Astrocyte (in vitro differentiated cells and primary cell): ENCODE results near the gene SOX5. TPM values are rescaled to one million over a fixed set of nuclear protein-coding genes. Genes with fewer than 3 reads are reported as not detected.
"Not testable (repeated sequence)": the region's sequence is repeated elsewhere in the genome, so short reads cannot be mapped to it uniquely, and the experiment has no call there.

Source experiments
- DNase-seq: peaks from one replicate; pipeline ENCODE4 v3.0.0-alpha.2; 2010; ENCODE audit warnings: low read depth
- FAIRE-seq: peaks from 2 replicates; lab custom pipeline; 2011; peaks lifted over from hg19 to GRCh38; lab: Jason Lieb, UNC
- H2AFZ ChIP-seq: 2 replicates; pipeline ENCODE4 v1.6.0; 2012; ENCODE audit warnings: low read depth, low read length, inconsistent platforms
- H3K27ac ChIP-seq: 2 replicates; pipeline ENCODE4 v1.5.1; 2011; ENCODE audit warnings: low read depth, low read length, inconsistent platforms
- H3K27me3 ChIP-seq: 2 replicates; pipeline ENCODE4 v1.6.0; 2011; ENCODE audit warnings: low read length, inconsistent platforms; ENCODE audit not compliant: insufficient read depth
- H3K36me3 ChIP-seq: 2 replicates; pipeline ENCODE4 v1.5.1; 2011; ENCODE audit warnings: low read length, inconsistent platforms; ENCODE audit not compliant: insufficient read depth
- H3K4me1 ChIP-seq: 2 replicates; pipeline ENCODE4 v1.5.1; 2011; ENCODE audit warnings: low read length, inconsistent platforms; ENCODE audit not compliant: insufficient read depth
- H3K4me2 ChIP-seq: 2 replicates; pipeline ENCODE4 v1.6.0; 2012; ENCODE audit warnings: low read length, inconsistent platforms
- H3K4me3 ChIP-seq: 2 replicates; pipeline ENCODE4 v1.5.1; 2011; ENCODE audit warnings: low read depth, mild to moderate bottlenecking, low read length, inconsistent platforms; ENCODE audit not compliant: insufficient read depth
- H3K79me2 ChIP-seq: 2 replicates; pipeline ENCODE4 v1.6.0; 2012; ENCODE audit warnings: mild to moderate bottlenecking, low read length, inconsistent platforms; ENCODE audit not compliant: insufficient read depth
- H3K9ac ChIP-seq: 2 replicates; pipeline ENCODE4 v1.6.0; 2012; ENCODE audit warnings: mild to moderate bottlenecking, low read length, inconsistent platforms
- H3K9me3 ChIP-seq: 2 replicates; pipeline ENCODE4 v1.5.1; 2012; ENCODE audit warnings: low read depth, mild to moderate bottlenecking, low read length, inconsistent platforms; ENCODE audit not compliant: insufficient read depth
- H4K20me1 ChIP-seq: 2 replicates; pipeline ENCODE4 v1.6.0; 2012; ENCODE audit warnings: low read length, inconsistent platforms; ENCODE audit not compliant: insufficient read depth
- H3K27ac Mint-ChIP-seq: one replicate; pipeline ENCODE4 v1.8.0; 2021; ENCODE audit warnings: mild to moderate bottlenecking, mixed read lengths; ENCODE audit not compliant: unreplicated experiment
- H3K27me3 Mint-ChIP-seq: one replicate; pipeline ENCODE4 v1.8.0; 2021; ENCODE audit warnings: low read depth, mixed read lengths; ENCODE audit not compliant: unreplicated experiment
- H3K36me3 Mint-ChIP-seq: one replicate; pipeline ENCODE4 v1.8.0; 2021; ENCODE audit warnings: low read depth, mixed read lengths; ENCODE audit not compliant: unreplicated experiment
- H3K4me1 Mint-ChIP-seq: one replicate; pipeline ENCODE4 v1.8.0; 2021; ENCODE audit warnings: low read depth, mixed read lengths; ENCODE audit not compliant: unreplicated experiment
- H3K4me3 Mint-ChIP-seq: one replicate; pipeline ENCODE4 v1.8.0; 2021; ENCODE audit warnings: mild to moderate bottlenecking, moderate library complexity, mixed read lengths; ENCODE audit not compliant: unreplicated experiment
- H3K9me3 Mint-ChIP-seq: one replicate; pipeline ENCODE4 v1.8.0; 2021; ENCODE audit warnings: mild to moderate bottlenecking, mixed read lengths; ENCODE audit not compliant: unreplicated experiment
- CTCF ChIP-seq: IDR thresholded peaks from 2 replicates; pipeline ENCODE4 v1.5.1; 2011; ENCODE audit warnings: low read depth, mild to moderate bottlenecking, inconsistent platforms, low read length, moderate library complexity; ENCODE audit not compliant: insufficient read depth
- EZH2 ChIP-seq: IDR thresholded peaks from 2 replicates; pipeline ENCODE4 v1.6.1; 2012; ENCODE audit warnings: mild to moderate bottlenecking, low read length, inconsistent platforms; ENCODE audit not compliant: insufficient read depth
- total RNA-seq: library from RNA; stranded (reverse); gene quantifications from 2 replicates; pipeline ENCODE4 v1.2.1, GENCODE V29; 2021

SOX5 gene
- total RNA-seq, 1 donor from 2014 or later = 13.7 TPM

DNA sequence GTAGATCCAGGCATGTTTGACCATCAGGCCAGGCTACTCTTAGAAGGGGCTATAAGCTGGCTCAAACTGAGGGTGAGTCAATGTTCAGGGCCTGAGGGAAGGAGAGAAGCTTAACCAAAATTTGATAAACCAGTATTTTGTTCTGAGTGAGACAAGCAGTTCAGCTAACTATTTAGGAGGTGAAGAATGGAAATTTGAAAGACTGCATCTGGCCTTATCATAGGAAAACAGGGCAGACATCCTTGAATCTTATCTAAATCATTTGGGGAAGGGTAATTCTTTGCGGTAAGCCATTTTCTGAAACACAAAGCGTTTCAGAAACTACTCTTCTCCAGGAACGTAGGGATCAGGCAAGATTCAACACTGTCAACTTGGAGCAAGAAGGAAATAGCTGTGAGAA, 447.2 kb downstream of the SOX5 start:
- Histone ChIP-seq H3K4me3 (no peak overlapping the region), H3K4me2 (no peak overlapping the region), H4K20me1 (no peaks in the 10 kb centered on the region), H3K36me3 (no peaks in the 10 kb centered on the region), H3K27me3 (no peaks in the 10 kb centered on the region), H3K79me2 (no peaks in the 10 kb centered on the region), H3K4me1 (no peaks in the 10 kb centered on the region), H3K9me3 (no peaks in the 10 kb centered on the region), H2AFZ (no peak overlapping the region), H3K27ac (no peak overlapping the region), H3K9ac (no peak overlapping the region)
- FAIRE-seq (no peak), DNase-seq (no peak)
- Mint-ChIP-seq H3K4me3 (no peak overlapping the region), H3K4me1 (no peaks in the 10 kb centered on the region), H3K36me3 (no peaks in the 10 kb centered on the region), H3K9me3 (peaks cover 6% of the 10 kb centered on the region), H3K27me3 (peaks cover 2% of the 10 kb centered on the region), H3K27ac (no peak overlapping the region)
- no peak for TF ChIP-seq EZH2
- no peak for TF ChIP-seq CTCF

GRCh38 chr12:23495472-23495871, 454.0 kb downstream of the SOX5 start:
- FAIRE-seq = no peak
- Histone ChIP-seq H3K4me2 (no peak overlapping the region), H3K4me1 (no peaks in the 10 kb centered on the region), H3K27me3 (no peaks in the 10 kb centered on the region), H3K36me3 (no peaks in the 10 kb centered on the region), H3K9me3 (no peaks in the 10 kb centered on the region), H3K9ac (no peak overlapping the region), H3K4me3 (no peak overlapping the region), H2AFZ (no peak overlapping the region), H3K27ac (no peak overlapping the region), H3K79me2 (no peaks in the 10 kb centered on the region), H4K20me1 (no peaks in the 10 kb centered on the region)
- Mint-ChIP-seq H3K36me3 (no peaks in the 10 kb centered on the region), H3K4me3 (no peak overlapping the region), H3K27me3 (no peaks in the 10 kb centered on the region), H3K27ac (no peak overlapping the region), H3K4me1 (no peaks in the 10 kb centered on the region), H3K9me3 (peaks cover 6% of the 10 kb centered on the region)
- DNase-seq = no peak
- TF ChIP-seq EZH2 (no peak), CTCF (no peak)

GRCh38 chr12:23493672-23494071, 455.8 kb downstream of the SOX5 start:
- Histone ChIP-seq H4K20me1 (no peaks in the 10 kb centered on the region), H3K9ac (no peak overlapping the region), H3K36me3 (no peaks in the 10 kb centered on the region), H3K4me2 (no peak overlapping the region), H3K9me3 (no peaks in the 10 kb centered on the region), H3K79me2 (no peaks in the 10 kb centered on the region), H3K4me1 (no peaks in the 10 kb centered on the region), H3K27me3 (no peaks in the 10 kb centered on the region), H2AFZ (no peak overlapping the region), H3K27ac (no peak overlapping the region), H3K4me3 (no peak overlapping the region)
- TF ChIP-seq EZH2 (no peak), CTCF (no peak)
- Mint-ChIP-seq H3K27ac (no peak overlapping the region), H3K4me1 (no peaks in the 10 kb centered on the region), H3K36me3 (no peaks in the 10 kb centered on the region), H3K9me3 (peaks cover 8% of the 10 kb centered on the region), H3K27me3 (no peaks in the 10 kb centered on the region), H3K4me3 (no peak overlapping the region)
- FAIRE-seq (no peak), DNase-seq (no peak)

- not testable (repeated sequence) for H3K27ac ChIP-seq, DNase-seq, H3K4me3 ChIP-seq, H4K20me1 ChIP-seq, H3K9ac ChIP-seq, H3K36me3 Mint-ChIP-seq, H3K4me3 Mint-ChIP-seq, FAIRE-seq, H3K9me3 Mint-ChIP-seq, H3K4me1 ChIP-seq, H2AFZ ChIP-seq, H3K36me3 ChIP-seq, H3K4me2 ChIP-seq, H3K4me1 Mint-ChIP-seq, H3K9me3 ChIP-seq, H3K79me2 ChIP-seq, H3K27me3 ChIP-seq, H3K27ac Mint-ChIP-seq, H3K27me3 Mint-ChIP-seq
Observed at GRCh38 chr12:23491029-23491428, 458.4 kb downstream of the SOX5 start.
